Ovary (tissue), 9 donors: ENCODE measurements around the gene CYP19A1. TPM values are rescaled to one million over a fixed set of nuclear protein-coding genes. Genes with fewer than 3 reads are reported as not detected.

Source experiments
- DNase-seq, 5 donors: peaks; one replicate each; pipeline ENCODE4 v3.0.0-alpha.2; 2019 to 2020
- H3K27ac ChIP-seq, 2 donors: fragments of 200-600 bp; one replicate each; pipeline versions ENCODE4 v1.5.1 to v1.8.0; 2019 to 2022
- H3K27me3 ChIP-seq: fragments of 200-600 bp; one replicate; pipeline ENCODE4 v1.8.0; 2022
- H3K36me3 ChIP-seq: fragments of 200-600 bp; sonication (generic); one replicate; pipeline ENCODE4 v1.5.1; 2019
- H3K4me1 ChIP-seq: one replicate; pipeline ENCODE4 v1.8.1; 2013; ENCODE audit warnings: mild to moderate bottlenecking, moderate library complexity; ENCODE audit not compliant: insufficient read depth
- H3K4me3 ChIP-seq: fragments of 200-600 bp; sonication (generic); one replicate; pipeline ENCODE4 v1.5.1; 2017
- H3K9me3 ChIP-seq, 2 donors: fragments of 200-600 bp in 1 of 2; sonication (generic) in 1 of 2; one replicate each; pipeline versions ENCODE4 v1.5.1 to v1.8.1; 2013 to 2019; ENCODE audit warnings: mild to moderate bottlenecking in 1 of 2, moderate library complexity in 1 of 2
- EP300 ChIP-seq: sonication (generic); formaldehyde crosslinking; IDR thresholded peaks from one replicate; pipeline ENCODE4 v1.6.1; 2017; ENCODE audit warnings: antibody characterized with exemption
- POLR2A ChIP-seq: fragments of 450-650 bp; IDR thresholded peaks from one replicate; pipeline ENCODE4 v1.6.1; 2017; ENCODE audit warnings: antibody characterized with exemption, mild to moderate bottlenecking, moderate library complexity
- WGBS, 3 donors: extraction: QIAGEN DNeasy Blood & Tissue Kit in 1 of 3; methylation state at CpG; one replicate each; pipeline versions ENCODE4 v1.1.5 to v1.1.7; 2013 to 2017; 5-methylcytosine and 5-hydroxymethylcytosine counted together
- intact Hi-C, 4 donors: fragments of 100-400 bp; cut with DNase I; formaldehyde crosslinking; loops; one replicate each; pipeline versions ENCODE4 v1.11.0 to v1.15.1; 2022 to 2023
- polyA plus RNA-seq, 2 donors: library from polyadenylated mRNA; stranded (reverse); fragments of 200-250 nt in 1 of 2; fragments of 350-450 nt in 1 of 2; fragmentation: Illumina TruSeq in 1 of 2; extraction: RNeasy Lipid Tissue Mini Kit (QIAGEN cat#74804) in 1 of 2; gene quantifications; one replicate each; pipeline ENCODE4 v1.2.3, GENCODE V29; 2013 to 2014
- total RNA-seq, 7 donors: library from RNA; depleted of rRNA in 2 of 7; stranded (reverse); fragments of >200 nt in 2 of 7; fragmentation: NEBNext Ultra II Directional in 3 of 7; extraction: Animal tissue kit (Norgen Biotek cat#: 25700) in 3 of 7; gene quantifications; one replicate each; pipeline versions ENCODE4 v1.1.0 to v1.2.4, GENCODE V29; 2016 to 2023
- TF ChIP-seq, protein P1 (sequence below), 3 donors: fragments of 450-650 bp in 2 of 3; fragments of 200-600 bp in 1 of 3; IDR thresholded peaks; one replicate each; pipeline versions ENCODE4 v1.5.1 to v1.8.0; 2016 to 2022; ENCODE audit warnings: antibody characterized with exemption in 3 of 3, mild to moderate bottlenecking in 1 of 3
- donor health status: DM: no; HTN: no; CAD: no; lungs with moderate emphysema.
- donor health status: DM: no; HTN: no; CAD: no.
- donor health status: Bipolar disorder and iron deficiency.
- donor health status: DM: yes; HTN: yes; CAD: no.
- donor health status: DM: no; HTN: no; CAD: no.
- donor health status: DM: yes; HTN: yes; CAD: no.

The CYP19A1 gene
- total and polyA plus RNA-seq, 9 donors, result 0.81 to 1,570 (median 1.4) TPM

DNA sequence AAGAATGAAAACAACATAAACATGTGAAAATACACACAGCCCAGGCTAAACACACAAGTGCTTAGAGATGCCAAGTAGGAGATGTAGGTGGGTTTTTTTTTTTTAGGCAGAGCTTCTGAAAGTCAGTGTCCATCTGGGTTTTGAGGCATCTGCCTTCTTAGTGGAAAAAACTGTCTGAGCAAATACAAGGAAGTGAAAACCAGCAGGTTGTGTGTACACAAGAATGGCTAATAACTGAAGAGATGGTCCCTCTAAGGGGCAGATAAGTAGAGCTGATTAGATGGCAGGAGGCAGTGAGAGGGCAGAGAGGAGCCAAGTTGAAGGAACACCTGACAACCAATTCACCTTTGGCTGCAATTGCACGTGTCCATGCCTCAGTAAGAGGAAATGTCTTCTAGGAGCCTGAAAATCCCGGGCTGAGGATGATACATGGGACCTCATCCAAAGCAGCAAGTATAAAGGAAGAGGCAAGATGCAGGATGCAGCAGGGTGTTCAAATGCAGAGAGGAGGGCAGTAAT is 34.9 kb downstream of the CYP19A1 start:
- no peak overlapping the region for H3K4me3 ChIP-seq
- H3K9me3 ChIP-seq, result no peaks in the 10 kb centered on the region
- TF ChIP-seq POLR2A (no peak), EP300 (no peak)
- TF ChIP-seq, protein P1, sequence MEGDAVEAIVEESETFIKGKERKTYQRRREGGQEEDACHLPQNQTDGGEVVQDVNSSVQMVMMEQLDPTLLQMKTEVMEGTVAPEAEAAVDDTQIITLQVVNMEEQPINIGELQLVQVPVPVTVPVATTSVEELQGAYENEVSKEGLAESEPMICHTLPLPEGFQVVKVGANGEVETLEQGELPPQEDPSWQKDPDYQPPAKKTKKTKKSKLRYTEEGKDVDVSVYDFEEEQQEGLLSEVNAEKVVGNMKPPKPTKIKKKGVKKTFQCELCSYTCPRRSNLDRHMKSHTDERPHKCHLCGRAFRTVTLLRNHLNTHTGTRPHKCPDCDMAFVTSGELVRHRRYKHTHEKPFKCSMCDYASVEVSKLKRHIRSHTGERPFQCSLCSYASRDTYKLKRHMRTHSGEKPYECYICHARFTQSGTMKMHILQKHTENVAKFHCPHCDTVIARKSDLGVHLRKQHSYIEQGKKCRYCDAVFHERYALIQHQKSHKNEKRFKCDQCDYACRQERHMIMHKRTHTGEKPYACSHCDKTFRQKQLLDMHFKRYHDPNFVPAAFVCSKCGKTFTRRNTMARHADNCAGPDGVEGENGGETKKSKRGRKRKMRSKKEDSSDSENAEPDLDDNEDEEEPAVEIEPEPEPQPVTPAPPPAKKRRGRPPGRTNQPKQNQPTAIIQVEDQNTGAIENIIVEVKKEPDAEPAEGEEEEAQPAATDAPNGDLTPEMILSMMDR (IDR thresholded peaks at IDR 0.05), result no peak
- H3K27ac ChIP-seq, result no peak overlapping the region
- WGBS, 3 donors, result 11 to 36% (median 33%) methylated on average over 2 of the region's 2 CpGs
- no peak for DNase-seq
- no peaks in the 10 kb centered on the region for H3K4me1 ChIP-seq
- no peaks in the 10 kb centered on the region for H3K36me3 ChIP-seq
- H3K27me3 ChIP-seq, result no peaks in the 10 kb centered on the region
- intact Hi-C loops, result no loop called here

DNA sequence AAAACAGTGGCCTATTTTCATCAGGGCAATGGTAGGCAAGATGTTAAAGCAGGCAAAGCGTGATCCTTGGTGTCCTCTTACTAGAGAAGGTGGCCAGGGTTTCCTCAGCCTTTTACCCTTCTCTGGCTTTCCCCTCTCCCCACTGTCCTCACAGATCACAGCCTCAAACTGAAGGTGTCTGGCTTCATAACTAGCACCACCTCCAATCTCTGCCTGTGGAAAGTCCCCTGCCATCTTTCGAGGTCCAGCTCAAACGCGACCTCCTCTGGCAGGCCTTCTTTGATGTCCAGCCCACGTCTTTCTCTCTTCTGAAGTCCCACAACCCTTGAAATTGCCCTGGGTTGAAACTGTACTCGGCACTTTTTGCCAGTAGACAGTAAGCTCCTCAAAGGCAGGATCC is 35.9 kb downstream of the CYP19A1 start:
- Histone ChIP-seq H3K36me3 (no peaks in the 10 kb centered on the region), H3K27me3 (no peaks in the 10 kb centered on the region), H3K9me3 (no peaks in the 10 kb centered on the region), H3K4me1 (no peaks in the 10 kb centered on the region), H3K27ac (no peak overlapping the region), H3K4me3 (no peak overlapping the region)
- intact Hi-C loops, result no loop called here
- TF ChIP-seq POLR2A (no peak), EP300 (no peak)
- TF ChIP-seq, protein P1 (IDR thresholded peaks at IDR 0.05), result no peak
- DNase-seq, result no peak
- 74 to 97% (median 91%) methylated on average over 6 of the region's 6 CpGs for WGBS, 3 donors

DNA sequence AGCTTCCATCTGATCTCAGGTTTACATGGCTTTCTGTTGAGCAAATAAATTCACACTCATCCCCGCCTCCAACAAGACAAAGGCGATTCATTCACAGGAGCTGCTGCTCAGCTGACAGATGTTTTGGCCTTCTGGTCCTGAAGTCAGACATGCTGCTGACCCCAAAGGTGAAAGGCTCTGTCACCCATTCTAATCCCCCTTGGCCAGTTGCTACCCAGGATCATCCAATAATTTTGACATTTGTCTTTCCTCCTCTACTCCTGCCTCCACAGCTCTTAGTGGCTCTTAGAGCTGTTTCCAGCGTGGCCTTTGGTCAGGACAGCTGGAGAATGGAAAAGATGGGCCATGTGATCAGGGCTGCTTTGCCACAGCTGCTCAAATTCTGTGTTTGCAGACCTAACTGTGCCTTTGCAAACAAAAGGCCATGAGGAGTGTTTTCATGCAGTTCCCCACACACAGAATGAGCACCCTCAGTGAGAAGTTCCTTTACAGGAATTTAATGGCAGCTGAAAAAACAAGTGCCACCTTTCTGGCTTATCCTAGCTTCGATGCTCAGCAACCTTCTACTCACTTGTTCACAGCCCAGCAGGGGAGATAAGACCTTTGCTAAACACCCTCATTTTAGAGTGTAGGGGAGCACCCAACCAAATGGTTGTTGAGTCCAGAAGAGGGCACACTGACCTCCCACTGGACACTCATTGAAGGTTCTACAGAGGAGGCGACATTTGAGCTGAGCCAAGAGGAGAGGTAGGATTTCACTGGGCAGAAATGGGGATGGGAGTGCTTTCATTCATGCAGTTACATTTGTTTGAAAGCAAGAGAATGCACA is 39.0 kb downstream of the CYP19A1 start:
- Histone ChIP-seq H3K27ac (no peak overlapping the region), H3K4me1 (no peaks in the 10 kb centered on the region), H3K4me3 (no peak overlapping the region), H3K27me3 (no peaks in the 10 kb centered on the region), H3K9me3 (no peaks in the 10 kb centered on the region), H3K36me3 (no peaks in the 10 kb centered on the region)
- intact Hi-C loops, result no loop called here
- TF ChIP-seq POLR2A, result no peak
- no peak for TF ChIP-seq EP300
- TF ChIP-seq, protein P1 (IDR thresholded peaks at IDR 0.05), result no peak
- no peak for DNase-seq
- 83 to 88% (median 84%) methylated on average over 5 of the region's 5 CpGs for WGBS, 3 donors

DNA sequence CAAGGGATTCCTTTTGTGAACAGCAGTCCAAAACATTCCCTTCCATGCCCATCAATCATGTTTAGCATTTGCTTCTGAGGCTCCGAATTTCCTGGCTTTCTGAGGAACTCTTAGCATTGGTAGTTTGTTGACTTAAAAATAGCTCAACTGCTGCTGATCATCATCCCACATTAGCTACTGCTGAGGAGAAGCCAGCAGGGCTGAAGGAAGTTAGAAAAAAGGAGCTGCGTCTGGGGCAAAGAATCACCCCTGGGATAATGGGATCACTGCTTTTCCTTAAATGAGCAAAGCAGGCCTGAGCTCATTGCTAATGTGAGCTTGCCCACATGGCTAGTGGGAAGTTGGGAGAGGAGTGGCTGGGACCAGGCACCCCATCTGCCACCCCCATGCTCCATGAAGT is 39.8 kb downstream of the CYP19A1 start:
- TF ChIP-seq POLR2A, result no peak
- TF ChIP-seq, protein P1 (IDR thresholded peaks at IDR 0.05), result no peak
- Histone ChIP-seq H3K9me3 (no peaks in the 10 kb centered on the region), H3K4me3 (no peak overlapping the region), H3K36me3 (no peaks in the 10 kb centered on the region), H3K27me3 (no peaks in the 10 kb centered on the region), H3K27ac (no peak overlapping the region), H3K4me1 (no peaks in the 10 kb centered on the region)
- no peak for DNase-seq
- intact Hi-C loops, result no loop called here
- 56 to 63% (median 57%) methylated on average over 2 of the region's 2 CpGs for WGBS, 3 donors
